ENCODE results near the gene SYNGAP1.

The SYNGAP1 gene

DNA sequence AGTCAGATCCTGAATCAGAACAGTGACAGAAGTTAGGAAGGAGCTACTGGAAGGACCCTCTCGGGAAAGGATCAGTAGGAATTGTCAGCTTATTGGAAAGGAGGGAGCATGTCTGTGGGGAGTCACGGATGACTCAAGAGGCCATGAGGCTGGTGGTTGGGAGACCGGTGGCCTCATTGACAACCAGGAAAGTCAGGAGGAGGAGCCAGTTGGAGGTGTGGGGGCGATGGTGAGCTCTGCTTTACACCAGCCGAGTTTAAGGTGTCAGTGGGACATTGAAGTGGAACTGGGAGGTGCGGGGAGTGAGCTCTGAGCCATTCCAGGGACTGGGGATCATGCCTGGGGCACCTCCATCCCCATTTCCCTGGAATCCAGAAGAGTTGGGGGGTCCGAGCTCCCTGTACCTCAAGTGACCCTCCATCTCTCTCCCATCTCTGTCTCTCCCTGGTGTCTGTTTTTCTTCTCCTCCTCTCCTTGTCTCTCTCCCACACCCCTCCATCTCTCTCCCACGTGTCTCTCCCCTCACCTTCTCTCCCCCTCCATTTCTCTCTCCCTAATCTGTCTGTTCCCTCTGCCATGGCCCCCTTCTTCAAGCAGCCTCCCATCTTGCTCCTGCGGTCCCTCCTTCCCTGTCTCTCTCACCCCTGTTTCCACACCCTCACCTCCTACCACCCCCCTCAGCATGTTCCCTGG is 20.2 kb downstream of the SYNGAP1 start:
- no peak for DNase-seq (ENCODE audit: low read depth)

DNA sequence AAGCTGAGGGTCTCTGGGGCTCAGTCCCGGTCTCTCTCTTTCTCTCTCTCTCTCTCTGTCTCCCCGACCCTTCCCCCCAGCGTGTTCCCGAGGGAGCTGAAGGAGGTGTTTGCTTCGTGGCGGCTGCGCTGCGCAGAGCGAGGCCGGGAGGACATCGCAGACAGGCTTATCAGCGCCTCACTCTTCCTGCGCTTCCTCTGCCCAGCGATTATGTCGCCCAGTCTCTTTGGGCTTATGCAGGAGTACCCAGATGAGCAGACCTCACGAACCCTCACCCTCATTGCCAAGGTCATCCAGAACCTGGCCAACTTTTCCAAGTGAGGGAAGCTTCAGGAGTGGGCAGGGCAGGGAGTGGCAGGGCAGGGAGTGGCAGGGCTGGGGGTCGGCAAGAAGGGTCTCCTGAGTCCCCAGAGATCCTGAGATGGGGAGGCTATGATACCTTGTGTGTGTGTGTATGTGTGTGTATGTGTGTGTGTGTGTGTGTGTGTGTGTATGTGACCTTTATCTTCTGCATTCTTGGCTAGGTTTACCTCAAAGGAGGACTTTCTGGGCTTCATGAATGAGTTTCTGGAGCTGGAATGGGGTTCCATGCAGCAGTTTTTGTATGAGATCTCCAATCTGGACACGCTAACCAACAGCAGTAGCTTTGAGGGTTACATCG is 20.9 kb downstream of the SYNGAP1 start:
- DNase-seq (ENCODE audit: low read depth): no peak

DNA sequence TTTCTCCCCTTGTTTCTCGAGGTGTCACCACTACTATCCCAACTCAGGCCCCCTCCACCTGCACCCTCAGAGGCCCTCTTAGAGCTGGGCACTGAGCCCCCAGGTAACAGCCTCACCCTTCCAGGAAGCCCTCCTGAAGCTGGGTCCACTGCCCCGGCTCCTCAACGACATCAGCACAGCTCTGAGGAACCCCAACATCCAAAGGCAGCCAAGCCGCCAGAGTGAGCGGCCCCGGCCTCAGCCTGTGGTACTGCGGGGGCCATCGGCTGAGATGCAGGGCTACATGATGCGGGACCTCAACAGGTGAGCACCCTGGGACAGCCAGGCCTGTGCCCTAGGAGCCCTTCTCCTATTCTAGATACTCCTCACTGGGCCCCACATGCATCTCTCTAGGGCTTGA is 21.6 kb downstream of the SYNGAP1 start:
- no peak for DNase-seq (ENCODE audit: low read depth)

DNA sequence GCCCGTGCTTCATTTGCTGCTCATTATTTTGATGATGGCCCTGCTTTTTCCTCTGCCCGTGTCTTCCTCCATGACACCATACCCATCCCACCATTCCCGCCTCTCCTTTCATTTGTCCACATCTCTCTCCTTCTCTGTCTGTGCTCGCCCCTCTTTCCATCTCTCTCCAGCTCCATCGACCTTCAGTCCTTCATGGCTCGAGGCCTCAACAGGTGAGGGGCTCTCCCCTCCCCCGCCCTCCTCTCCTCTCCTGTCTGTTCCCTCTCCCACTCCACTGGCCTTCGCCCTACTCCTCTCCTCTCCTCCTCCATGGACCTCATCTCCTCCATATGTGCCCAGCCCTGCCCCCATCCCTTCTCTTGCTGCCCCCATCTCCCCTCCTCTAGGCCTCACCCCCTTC is 22.4 kb downstream of the SYNGAP1 start:
- no peak for DNase-seq (ENCODE audit: low read depth)

DNA sequence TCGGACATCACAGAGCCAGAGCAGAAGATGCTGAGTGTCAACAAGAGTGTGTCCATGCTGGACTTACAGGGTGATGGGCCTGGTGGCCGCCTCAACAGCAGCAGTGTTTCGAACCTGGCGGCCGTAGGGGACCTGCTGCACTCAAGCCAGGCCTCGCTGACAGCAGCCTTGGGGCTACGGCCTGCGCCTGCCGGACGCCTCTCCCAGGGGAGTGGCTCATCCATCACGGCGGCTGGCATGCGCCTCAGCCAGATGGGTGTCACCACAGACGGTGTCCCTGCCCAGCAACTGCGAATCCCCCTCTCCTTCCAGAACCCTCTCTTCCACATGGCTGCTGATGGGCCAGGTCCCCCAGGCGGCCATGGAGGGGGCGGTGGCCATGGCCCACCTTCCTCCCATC is 23.2 kb downstream of the SYNGAP1 start:
- DNase-seq (ENCODE audit: low read depth): no peak

DNA sequence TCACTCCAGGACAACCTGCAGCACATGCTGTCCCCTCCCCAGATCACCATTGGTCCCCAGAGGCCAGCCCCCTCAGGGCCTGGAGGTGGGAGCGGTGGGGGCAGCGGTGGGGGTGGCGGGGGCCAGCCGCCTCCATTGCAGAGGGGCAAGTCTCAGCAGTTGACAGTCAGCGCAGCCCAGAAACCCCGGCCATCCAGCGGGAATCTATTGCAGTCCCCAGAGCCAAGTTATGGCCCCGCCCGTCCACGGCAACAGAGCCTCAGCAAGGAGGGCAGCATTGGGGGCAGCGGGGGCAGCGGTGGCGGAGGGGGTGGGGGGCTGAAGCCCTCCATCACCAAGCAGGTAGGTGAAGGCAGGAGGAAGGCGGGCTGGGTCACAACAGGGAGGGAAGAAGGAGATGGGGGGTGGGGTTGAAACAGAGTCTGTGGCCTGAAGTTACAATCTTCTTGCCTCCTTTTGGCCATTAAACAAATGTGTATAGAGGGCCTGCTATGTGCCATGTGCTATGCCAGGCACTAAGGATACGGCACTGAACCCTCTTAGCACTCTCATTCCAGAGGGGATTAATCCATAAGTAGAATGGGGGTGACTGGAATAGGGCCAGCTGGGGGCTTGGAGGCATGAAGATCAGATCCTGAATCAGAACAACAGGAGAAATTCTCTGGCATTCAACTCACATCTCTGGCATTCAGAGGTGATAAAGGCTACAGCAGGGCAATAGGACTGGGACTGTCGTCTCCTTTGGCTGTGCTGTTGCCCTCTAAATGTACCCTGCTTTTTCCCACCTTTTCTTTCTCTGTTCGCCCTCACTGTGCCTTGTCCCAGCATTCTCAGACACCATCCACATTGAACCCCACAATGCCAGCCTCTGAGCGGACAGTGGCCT is 24.0 kb downstream of the SYNGAP1 start:
- no peak for DNase-seq (ENCODE audit: low read depth)

DNA sequence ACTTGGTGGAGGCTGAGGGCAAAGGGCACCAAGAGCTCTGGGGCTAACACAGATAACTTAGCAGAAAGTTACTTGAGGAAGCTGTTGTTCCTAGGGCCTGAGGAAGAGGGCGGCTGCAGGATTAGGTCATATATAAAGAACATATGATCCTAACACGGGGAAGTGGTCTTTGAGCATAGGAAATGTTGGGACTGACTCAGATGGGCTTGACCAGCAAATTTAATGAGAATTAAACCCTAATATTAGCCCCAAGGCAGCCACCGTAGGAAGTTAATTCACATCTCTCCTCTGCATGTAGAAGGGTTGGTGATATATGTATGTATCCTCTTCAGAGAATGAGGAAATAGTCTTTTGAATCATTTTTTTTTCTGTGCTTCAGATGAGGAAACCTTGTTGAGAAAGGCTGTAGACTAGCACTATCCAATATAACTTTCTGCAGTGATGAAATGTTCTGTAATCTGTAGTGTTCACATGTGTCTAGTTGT is 25.3 kb downstream of the SYNGAP1 start:
- no peak for DNase-seq (ENCODE audit: low read depth)

DNA sequence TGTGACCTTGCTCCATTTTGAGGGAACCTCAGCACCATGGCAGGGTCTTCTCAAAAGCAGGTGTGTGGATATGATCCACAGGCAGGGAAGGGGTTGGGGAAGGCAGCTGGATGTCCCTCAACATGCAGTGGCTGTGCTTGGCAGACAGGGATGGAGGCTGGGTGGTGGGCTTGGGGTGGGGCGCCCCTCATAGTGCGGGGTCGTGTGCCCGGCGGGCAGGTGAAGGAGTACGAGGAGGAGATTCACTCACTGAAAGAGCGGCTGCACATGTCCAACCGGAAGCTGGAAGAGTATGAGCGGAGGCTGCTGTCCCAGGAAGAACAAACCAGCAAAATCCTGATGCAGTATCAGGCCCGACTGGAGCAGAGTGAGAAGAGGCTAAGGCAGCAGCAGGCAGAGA is 26.5 kb downstream of the SYNGAP1 start:
- DNase-seq (ENCODE audit: low read depth): no peak

DNA sequence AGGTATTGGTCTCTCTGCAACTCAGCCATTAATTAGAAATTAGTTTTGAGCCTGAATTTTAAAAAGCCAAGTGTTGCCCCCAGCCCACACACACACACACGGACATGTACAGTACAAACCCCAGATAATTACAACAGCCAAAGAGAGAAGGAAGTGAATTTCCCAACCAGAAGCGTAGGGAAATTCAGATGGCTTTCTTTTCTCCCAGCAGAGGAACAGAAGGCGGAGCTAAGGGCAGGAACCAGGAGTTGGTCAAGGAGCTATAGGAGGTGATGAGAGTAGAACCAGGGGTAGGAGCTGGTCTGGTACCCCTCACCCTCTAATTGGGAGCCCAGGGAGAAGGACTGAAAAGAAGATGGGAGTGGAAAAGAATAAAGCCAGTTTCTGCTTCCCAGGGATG is 30.6 kb downstream of the SYNGAP1 start:
- no peak for DNase-seq (ENCODE audit: low read depth)

DNA sequence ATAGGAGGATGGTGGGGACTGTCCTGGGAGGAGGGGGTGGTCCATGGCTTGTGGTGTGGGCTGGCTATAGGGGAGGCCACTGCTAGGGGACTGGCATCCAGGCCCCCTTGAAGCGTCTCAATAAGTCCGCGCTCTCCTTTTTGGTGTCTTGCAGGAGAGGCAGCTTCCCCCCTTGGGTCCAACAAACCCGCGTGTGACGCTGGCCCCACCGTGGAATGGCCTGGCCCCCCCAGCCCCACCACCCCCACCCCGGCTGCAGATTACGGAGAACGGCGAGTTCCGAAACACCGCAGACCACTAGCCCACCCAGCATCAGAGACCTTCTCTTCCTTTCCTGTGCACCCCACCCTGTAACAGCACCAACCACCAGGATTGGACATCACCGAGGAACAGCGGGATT is 31.7 kb downstream of the SYNGAP1 start:
- no peak for DNase-seq (ENCODE audit: low read depth)

DNA sequence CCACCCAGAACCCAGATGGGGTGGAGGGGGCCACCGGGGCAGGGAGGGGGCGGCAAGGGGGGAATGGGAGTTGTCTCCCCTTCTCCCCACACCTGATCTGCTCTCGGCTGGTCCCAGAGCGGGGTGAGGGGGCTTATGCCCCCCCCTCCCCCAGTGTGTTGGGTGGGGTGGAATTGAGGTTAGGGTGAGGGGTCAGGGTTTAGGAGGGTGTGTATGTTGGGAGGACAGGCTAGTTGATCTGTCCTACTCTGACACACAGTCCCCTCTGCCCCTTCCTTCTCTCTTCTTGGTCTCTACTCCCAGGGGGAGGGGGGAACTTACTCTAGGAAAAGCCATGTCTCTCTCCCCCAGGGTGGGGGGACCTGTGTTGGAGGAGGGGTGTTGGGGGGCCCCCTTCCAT is 32.6 kb downstream of the SYNGAP1 start:
- no peak for DNase-seq (ENCODE audit: low read depth)

DNA sequence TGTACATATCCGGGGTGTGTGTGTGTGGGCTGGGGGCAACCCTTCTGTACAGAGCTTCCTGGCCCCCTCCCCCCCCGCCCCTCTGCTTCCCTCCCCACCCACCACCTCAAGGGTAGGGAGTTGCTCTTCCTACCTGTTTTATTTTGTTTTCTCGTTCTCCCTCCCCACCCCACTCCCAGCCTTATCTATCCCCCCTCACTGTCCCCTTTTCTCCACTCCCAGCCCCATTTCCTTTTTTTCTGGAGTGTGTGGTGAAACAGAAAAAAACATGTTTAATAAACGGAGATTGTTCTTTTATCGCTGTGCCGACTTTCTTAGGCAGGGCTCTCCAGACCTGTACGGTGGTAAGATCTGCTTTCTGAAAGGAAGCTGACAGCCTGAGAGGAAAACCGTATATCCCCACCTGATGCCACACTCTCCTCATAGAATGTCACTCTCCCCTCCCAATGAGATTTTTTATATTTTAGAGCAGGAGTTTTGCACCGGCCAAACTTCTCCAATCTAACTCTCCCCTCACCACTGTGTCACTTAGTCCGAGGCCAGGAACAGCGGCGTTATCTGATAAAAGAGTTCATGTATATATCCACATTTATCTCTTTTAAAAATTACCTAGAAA is 33.6 kb downstream of the SYNGAP1 start:
- no peak for DNase-seq (ENCODE audit: low read depth)

DNA sequence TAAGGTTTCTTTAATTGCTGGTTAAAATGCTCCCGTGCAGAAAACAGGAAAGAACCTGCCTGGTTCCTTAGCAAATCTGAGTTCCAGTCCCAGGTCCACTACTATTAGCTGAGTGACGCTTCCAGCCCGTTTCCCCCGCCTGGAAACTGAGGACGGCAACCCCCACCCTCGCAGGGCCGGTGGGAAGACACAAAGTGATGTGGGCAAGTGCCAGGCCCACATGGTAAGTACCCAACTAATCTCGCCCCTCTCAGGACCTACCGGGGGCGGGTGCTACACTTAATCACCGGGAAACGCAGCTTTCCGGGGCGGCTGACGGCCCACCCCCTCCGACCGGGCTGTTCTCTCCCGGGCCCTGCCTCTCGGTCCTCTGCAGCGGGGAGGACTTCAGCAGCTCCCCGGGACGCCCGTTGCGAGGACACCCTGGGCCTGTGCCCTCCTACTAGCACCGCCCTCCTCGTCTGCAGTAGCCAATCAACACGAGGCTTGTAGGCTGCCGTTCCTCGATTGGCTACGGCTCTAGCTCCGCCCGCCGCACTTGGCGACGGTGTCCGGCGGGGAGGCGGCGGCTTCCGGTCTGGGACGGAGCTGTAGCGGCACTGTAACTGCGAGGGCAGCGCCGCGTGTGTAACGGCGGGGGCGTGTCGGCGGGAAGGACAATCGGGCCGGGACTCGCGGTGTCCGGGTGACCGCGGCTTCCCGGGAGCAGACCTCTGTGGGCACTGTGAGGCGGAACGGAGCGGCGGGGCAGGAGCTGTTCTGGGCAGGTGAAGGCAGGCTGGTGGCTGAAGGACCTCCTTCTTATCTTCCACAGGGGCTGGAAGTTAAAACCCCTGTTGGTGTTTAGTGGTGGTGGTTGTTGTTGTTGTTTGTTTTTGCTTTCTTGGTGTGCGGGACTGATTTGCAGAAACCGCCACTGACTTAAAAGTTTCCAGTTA is 34.4 kb downstream of the SYNGAP1 start, which contains the start of gene ZBTB9:
Gene ZBTB9, plus strand, starts transcription at position 568 of the 938 bp plus-strand sequence. CDS start 525 bp downstream, outside the sequence.
- DNase-seq (ENCODE audit: low read depth): peak; percentile 93

DNA sequence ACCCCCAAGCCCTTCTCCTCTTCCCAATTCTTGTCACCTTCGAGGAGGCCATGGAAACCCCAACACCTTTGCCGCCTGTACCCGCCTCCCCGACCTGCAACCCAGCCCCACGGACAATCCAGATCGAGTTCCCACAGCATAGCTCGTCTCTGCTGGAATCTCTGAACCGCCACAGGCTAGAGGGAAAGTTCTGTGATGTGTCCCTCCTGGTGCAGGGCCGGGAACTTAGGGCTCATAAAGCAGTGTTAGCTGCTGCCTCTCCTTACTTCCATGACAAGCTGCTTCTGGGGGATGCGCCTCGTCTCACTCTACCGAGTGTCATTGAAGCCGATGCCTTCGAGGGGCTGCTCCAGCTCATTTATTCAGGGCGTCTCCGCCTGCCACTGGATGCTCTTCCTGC is 35.2 kb downstream of the SYNGAP1 start:
- DNase-seq (ENCODE audit: low read depth): no peak

DNA sequence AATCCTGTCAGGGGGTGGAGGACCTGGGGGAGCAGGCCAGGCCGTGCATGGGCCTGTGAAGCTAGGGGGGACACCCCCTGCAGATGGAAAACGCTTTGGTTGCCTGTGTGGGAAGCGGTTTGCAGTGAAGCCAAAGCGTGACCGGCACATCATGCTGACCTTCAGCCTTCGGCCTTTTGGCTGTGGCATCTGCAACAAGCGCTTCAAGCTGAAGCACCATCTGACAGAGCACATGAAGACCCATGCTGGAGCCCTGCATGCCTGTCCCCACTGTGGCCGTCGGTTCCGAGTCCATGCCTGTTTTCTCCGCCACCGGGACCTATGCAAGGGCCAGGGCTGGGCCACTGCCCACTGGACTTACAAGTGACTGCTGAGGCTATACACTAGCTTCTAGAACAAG is 36.3 kb downstream of the SYNGAP1 start:
- no peak for DNase-seq (ENCODE audit: low read depth)

DNA sequence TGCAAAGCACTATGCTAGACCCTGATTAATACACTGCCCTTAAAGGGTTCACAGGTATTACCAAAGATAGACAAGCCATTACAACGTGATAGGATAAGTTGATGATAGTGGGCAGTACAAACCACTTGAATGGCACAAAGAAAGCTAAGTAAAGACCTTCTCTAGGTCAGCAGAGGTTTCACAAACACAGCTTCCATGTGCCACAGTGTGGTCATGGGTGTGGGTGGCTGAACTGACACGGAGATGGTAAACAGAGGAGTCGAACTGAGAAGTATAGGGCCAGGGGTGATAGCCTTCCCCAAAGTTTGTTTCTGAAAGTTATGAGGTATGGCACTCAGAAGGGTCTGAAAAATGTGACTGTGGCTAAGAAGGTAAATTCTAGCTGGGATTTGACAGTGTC is 38.8 kb downstream of the SYNGAP1 start:
- no peak for DNase-seq (ENCODE audit: low read depth)

DNA sequence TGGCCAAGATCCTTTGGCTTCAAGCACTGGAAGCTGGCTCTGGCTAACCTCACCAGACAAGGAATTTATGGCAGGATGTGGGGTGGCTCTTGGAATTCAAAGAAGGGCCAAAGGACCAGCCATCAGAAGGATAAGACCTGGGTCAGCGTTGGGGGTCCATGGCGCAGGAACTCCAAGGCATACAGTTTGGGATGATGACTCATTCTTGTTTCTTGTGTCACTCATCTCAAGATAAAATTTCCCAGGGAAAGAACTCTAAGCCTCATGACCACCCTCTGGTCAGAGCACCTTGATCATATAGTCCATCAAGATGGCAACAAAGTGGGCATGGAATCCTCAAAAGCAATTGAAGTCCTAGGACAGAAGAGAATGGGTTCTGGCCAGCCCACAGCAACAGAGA is 39.4 kb downstream of the SYNGAP1 start:
- no peak for DNase-seq (ENCODE audit: low read depth)

DNA sequence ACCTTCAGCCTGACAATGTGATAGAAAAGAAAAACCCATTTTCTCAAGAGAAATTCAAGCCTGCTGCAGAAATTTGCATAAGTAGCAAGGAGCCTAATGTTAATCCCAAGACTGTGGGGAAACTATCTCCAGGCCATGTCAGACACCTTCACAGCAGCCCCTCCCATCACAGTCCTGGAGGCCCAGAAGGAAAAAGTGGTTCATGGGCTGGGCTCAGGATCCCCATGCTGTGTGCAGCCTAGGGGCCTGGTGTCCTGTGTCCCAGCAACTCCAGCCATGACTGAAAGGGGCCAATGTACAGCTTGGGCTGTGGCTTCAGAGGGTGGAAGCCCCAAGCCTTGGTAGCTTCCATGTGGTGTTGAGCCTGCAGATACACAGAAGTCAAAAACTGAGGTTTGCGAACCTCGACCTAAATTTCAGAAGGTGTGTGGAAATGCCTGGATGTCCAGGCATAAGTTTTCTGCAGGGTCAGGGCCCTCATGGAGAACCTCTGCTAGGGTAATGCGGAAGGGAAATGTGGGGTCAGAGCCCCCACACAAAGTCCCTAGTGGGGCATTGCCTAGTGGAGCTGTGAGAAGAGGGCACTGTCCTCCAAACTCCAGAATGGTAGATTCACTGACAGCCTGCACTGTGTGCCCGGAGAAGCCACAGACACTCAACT is 46.3 kb downstream of the SYNGAP1 start:
- DNase-seq (ENCODE audit: low read depth): no peak

DNA sequence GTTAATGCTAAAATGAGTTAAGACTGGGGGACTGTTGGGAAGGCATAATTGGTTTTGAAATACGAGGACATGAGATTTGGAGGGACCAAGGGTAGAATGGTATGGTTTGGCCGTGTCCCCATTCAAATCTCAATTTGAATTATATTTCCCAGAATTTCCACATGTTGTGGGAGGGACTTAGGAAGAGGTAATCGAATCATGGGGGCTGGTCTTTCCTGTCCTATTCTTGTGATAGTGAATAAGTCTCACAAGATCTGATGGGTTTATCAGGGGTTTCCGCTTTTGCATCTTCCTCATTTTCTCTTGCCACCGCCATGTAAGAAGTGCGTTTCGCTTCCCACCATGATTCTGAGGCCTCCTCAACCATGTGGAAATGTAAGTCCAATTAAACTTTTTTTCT is 47.2 kb downstream of the SYNGAP1 start:
- no peak for DNase-seq (ENCODE audit: low read depth)

DNA sequence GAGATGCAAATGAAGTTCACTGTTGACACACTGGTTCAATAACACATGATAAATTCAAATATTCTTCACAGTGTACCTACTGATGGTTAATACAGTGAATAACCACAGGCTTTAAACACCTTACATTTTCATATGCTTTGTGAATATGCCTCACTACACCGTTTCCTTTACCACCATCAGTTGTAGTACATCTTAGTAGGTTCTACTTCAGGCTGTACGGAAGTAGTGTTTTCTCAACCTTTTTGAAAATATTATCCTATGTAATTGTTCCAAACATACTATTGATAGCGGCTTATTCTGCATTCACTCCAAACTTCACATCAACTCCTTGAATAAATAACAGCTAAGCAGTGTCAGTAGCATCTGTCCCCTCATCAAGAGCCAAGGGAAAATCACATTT is 49.8 kb downstream of the SYNGAP1 start:
- DNase-seq (ENCODE audit: low read depth): no peak

DNA sequence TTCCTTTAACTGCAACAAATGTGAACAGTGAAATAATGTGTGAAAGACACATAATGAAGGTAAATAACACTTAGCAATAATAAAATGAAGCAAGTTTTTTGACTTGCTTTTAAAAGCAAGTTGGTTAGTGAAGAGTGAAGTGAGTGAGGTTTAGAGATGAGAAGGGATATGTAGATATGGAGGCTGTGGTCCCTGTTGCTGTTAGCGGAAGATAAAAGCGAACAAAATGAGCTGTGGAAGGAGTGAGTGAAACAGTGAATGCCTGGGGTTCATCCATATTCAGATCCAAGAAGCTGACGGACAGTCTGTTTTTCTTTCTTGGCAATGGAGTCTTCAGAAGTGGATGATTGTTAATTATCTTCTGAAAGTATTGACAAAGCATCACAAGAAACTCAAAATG is 58.0 kb downstream of the SYNGAP1 start:
- DNase-seq (ENCODE audit: low read depth): no peak
